Measurements from ENCODE around the gene ARHGEF3.

DNA sequence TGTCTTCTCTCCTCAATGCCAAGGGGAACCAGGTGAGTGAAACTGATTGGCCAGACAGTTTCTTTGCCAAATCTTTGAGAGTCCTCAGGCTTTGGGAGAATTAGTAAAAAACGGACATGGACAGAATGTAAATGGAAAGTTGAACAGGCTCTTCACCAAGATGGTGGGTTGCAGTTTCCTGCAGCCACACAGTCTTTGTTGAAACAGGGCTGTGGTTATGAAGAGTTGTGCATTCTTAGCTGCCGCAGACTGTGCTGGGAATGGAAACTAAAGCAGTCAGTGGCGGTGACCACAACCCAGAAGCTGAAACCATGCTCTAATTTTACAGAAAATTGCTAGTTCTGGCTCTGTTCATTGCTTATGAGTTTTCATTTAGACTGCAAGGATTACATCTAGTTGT is 76.6 kb downstream of the ARHGEF3 start:
- TF ChIP-seq YY1 (IDR thresholded peaks at IDR 0.05; ENCODE audit: insufficient read depth, insufficient read length) = no peak
- no peak for TF ChIP-seq ZNF274 (IDR thresholded peaks at IDR 0.05; ENCODE audit: low read depth, low read length)

Data from NT2/D1 (cell line).